ENCODE results near the gene AKAP8.
"Not testable (repeated sequence)": the region's sequence is repeated elsewhere in the genome, so short reads cannot be mapped to it uniquely, and the experiment has no call there.

DNA sequence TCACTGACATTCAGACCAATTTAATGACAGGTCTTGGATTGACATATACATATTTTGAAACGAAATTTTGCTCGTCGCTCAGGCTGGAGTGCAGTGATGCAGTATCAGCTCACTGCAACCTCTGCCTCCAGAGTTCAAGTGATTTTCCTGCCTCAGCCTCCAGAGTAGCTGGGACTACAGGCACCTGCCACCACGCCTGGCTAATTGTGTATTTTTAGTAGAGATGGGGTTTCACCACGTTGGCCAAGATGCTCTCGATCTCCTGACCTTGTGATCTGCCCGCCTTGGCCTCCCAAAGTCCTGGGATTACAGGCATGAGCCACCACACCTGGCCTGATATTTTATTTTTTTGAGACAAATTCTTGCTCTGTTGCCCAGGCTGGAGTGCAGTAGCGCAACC, 27.1 kb downstream of the AKAP8 start:
- not testable (repeated sequence) for TF ChIP-seq POLR2A, POLR2AphosphoS5 (IDR thresholded peaks at IDR 0.05)
- TF ChIP-seq, protein P1, sequence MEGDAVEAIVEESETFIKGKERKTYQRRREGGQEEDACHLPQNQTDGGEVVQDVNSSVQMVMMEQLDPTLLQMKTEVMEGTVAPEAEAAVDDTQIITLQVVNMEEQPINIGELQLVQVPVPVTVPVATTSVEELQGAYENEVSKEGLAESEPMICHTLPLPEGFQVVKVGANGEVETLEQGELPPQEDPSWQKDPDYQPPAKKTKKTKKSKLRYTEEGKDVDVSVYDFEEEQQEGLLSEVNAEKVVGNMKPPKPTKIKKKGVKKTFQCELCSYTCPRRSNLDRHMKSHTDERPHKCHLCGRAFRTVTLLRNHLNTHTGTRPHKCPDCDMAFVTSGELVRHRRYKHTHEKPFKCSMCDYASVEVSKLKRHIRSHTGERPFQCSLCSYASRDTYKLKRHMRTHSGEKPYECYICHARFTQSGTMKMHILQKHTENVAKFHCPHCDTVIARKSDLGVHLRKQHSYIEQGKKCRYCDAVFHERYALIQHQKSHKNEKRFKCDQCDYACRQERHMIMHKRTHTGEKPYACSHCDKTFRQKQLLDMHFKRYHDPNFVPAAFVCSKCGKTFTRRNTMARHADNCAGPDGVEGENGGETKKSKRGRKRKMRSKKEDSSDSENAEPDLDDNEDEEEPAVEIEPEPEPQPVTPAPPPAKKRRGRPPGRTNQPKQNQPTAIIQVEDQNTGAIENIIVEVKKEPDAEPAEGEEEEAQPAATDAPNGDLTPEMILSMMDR (IDR thresholded peaks at IDR 0.05 in 8 of 11, conservative IDR thresholded peaks at IDR 0.05 in 3 of 11), result not testable (repeated sequence)

Data from spleen (tissue), 7 donors.